Measurements from ENCODE around the gene PYY. TPM values are rescaled to one million over a fixed set of nuclear protein-coding genes. Genes with fewer than 3 reads are reported as not detected.

The PYY gene
- total RNA-seq, 1 donor from 2014 or later, result not detected

DNA sequence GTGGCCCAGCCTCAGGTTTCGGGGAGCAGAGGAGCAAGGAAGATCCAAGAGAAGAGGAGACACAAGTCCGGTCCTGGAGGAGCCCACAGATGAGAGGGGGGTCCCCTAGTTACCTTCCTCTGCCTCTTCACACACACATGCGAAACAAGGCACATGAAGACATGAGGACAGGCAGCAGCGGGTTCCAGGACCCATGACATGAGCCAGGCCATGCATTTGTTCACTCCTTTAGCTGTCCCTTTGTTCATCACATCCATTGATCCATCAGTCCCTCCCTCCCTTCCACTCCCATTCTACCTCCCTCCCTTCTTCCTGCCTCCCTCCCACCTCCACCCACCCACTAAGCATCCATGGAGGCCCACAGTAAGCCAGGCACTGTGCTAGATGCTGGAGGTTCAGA, 20.8 kb downstream of the PYY start:
- H3K9me3 ChIP-seq (ENCODE audit: low read depth), result no peaks in the 10 kb centered on the region
- no peak for DNase-seq (ENCODE audit: low spot score)
- H4K20me1 ChIP-seq (ENCODE audit: low read depth), result no peaks in the 10 kb centered on the region
- Mint-ChIP-seq H3K36me3 (peaks cover 2% of the 10 kb centered on the region), H3K9me3 (no peaks in the 10 kb centered on the region), H3K27me3 (ENCODE audit: insufficient read depth, low read depth) (peaks cover 13% of the 10 kb centered on the region), H3K27ac (no peak overlapping the region), H3K4me3 (no peak overlapping the region), H3K4me1 (peaks cover 18% of the 10 kb centered on the region)
- no peaks in the 10 kb centered on the region for H3F3A ChIP-seq (ENCODE audit: low read depth)
- TF ChIP-seq EZH2 (IDR thresholded peaks at IDR 0.05), result no peak
- TF ChIP-seq, protein P1, sequence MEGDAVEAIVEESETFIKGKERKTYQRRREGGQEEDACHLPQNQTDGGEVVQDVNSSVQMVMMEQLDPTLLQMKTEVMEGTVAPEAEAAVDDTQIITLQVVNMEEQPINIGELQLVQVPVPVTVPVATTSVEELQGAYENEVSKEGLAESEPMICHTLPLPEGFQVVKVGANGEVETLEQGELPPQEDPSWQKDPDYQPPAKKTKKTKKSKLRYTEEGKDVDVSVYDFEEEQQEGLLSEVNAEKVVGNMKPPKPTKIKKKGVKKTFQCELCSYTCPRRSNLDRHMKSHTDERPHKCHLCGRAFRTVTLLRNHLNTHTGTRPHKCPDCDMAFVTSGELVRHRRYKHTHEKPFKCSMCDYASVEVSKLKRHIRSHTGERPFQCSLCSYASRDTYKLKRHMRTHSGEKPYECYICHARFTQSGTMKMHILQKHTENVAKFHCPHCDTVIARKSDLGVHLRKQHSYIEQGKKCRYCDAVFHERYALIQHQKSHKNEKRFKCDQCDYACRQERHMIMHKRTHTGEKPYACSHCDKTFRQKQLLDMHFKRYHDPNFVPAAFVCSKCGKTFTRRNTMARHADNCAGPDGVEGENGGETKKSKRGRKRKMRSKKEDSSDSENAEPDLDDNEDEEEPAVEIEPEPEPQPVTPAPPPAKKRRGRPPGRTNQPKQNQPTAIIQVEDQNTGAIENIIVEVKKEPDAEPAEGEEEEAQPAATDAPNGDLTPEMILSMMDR (IDR thresholded peaks at IDR 0.05), result no peak
- no peak for TF ChIP-seq EZH2phosphoT487 (IDR thresholded peaks at IDR 0.05)
- H3K4me3 ChIP-seq, result no peak overlapping the region
- no peak overlapping the region for H2AFZ ChIP-seq (replicated peaks)
- H3K4me2 ChIP-seq, result no peak overlapping the region
- H3K9ac ChIP-seq, result no peak overlapping the region
- peaks cover 35% of the 10 kb centered on the region for H3K27me3 ChIP-seq
- H3K36me3 ChIP-seq, result no peaks in the 10 kb centered on the region
- no peaks in the 10 kb centered on the region for H3K79me2 ChIP-seq (ENCODE audit: low read depth)
- H3K4me1 ChIP-seq, result peaks cover 11% of the 10 kb centered on the region
- H3K27ac ChIP-seq, result no peak overlapping the region

GRCh38 chr17:43932357-43932756, 21.4 kb downstream of the PYY start:
- Histone ChIP-seq H3K4me2 (no peak overlapping the region), H3K36me3 (no peaks in the 10 kb centered on the region), H3K9me3 (ENCODE audit: low read depth) (no peaks in the 10 kb centered on the region), H2AFZ (replicated peaks) (no peak overlapping the region), H3K4me3 (no peak overlapping the region), H4K20me1 (ENCODE audit: low read depth) (no peaks in the 10 kb centered on the region), H3K9ac (no peak overlapping the region), H3K4me1 (peaks cover 17% of the 10 kb centered on the region), H3K27ac (no peak overlapping the region), H3F3A (ENCODE audit: low read depth) (no peaks in the 10 kb centered on the region), H3K27me3 (peaks cover 35% of the 10 kb centered on the region), H3K79me2 (ENCODE audit: low read depth) (no peaks in the 10 kb centered on the region)
- H3K4me1 Mint-ChIP-seq, result peaks cover 19% of the 10 kb centered on the region
- no peak overlapping the region for H3K4me3 Mint-ChIP-seq
- H3K36me3 Mint-ChIP-seq, result peaks cover 1% of the 10 kb centered on the region
- no peaks in the 10 kb centered on the region for H3K9me3 Mint-ChIP-seq
- no peak overlapping the region for H3K27ac Mint-ChIP-seq
- H3K27me3 Mint-ChIP-seq (ENCODE audit: insufficient read depth, low read depth), result peaks cover 15% of the 10 kb centered on the region
- TF ChIP-seq, protein P1 (IDR thresholded peaks at IDR 0.05), result no peak
- TF ChIP-seq EZH2 (IDR thresholded peaks at IDR 0.05), result no peak
- no peak for TF ChIP-seq EZH2phosphoT487 (IDR thresholded peaks at IDR 0.05)
- no peak for DNase-seq (ENCODE audit: low spot score)

DNA sequence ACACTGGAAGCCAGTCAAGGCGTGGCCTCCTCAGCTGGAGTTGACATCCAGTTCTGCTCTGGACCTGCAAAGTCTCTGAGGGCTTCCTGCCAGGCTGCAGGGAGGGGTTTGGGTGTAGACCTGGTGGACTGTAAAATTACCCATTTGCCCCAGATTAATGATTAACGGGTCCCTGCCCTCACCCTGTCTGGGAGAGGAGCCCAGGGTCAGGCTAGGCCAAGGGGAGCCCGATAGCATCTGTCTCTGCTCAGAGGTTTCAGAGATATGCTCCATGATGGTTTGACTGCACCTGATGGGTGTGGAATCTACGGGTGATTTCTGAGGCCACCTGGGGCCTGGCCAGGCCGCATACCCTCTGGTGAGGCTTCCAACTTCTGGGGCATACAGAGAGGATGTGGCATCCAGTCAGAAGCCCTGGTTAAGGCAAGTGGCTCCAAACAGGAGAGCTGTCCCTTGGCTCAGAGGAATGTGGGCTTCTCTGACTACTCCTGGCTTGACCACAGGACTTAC, 22.6 kb downstream of the PYY start:
- TF ChIP-seq, protein P1 (IDR thresholded peaks at IDR 0.05), result no peak
- no peak overlapping the region for H3K4me3 ChIP-seq
- Mint-ChIP-seq H3K4me1 (peaks cover 17% of the 10 kb centered on the region), H3K9me3 (no peaks in the 10 kb centered on the region), H3K27ac (no peak overlapping the region), H3K27me3 (ENCODE audit: insufficient read depth, low read depth) (peaks cover 16% of the 10 kb centered on the region), H3K36me3 (no peaks in the 10 kb centered on the region), H3K4me3 (no peak overlapping the region)
- no peak overlapping the region for H3K27ac ChIP-seq
- H3F3A ChIP-seq (ENCODE audit: low read depth), result no peaks in the 10 kb centered on the region
- H3K36me3 ChIP-seq, result no peaks in the 10 kb centered on the region
- no peaks in the 10 kb centered on the region for H4K20me1 ChIP-seq (ENCODE audit: low read depth)
- H3K4me2 ChIP-seq, result no peak overlapping the region
- H3K79me2 ChIP-seq (ENCODE audit: low read depth), result no peaks in the 10 kb centered on the region
- H3K9me3 ChIP-seq (ENCODE audit: low read depth), result no peaks in the 10 kb centered on the region
- no peak overlapping the region for H3K9ac ChIP-seq
- H3K4me1 ChIP-seq, result peaks cover 22% of the 10 kb centered on the region
- H3K27me3 ChIP-seq, result peaks cover 38% of the 10 kb centered on the region
- H2AFZ ChIP-seq (replicated peaks), result no peak overlapping the region
- DNase-seq (ENCODE audit: low spot score), result no peak

Measured in neural progenitor cell (in vitro differentiated cells).